GM18517 (cell line): ENCODE data around the gene PXDN.
"Not testable (repeated sequence)": the region's sequence is repeated elsewhere in the genome, so short reads cannot be mapped to it uniquely, and the experiment has no call there.

Source experiments
- ATAC-seq: cut with Tn5 transposase; IDR thresholded peaks from one replicate; pipeline ENCODE4 v1.9.1; 2021; ENCODE audit warnings: mild to moderate bottlenecking, moderate library complexity; ENCODE audit not compliant: unreplicated experiment

Gene PXDN

GRCh38 chr2:1777781-1778180 lies 33.5 kb upstream of the PXDN start:
- no peak for ATAC-seq

DNA sequence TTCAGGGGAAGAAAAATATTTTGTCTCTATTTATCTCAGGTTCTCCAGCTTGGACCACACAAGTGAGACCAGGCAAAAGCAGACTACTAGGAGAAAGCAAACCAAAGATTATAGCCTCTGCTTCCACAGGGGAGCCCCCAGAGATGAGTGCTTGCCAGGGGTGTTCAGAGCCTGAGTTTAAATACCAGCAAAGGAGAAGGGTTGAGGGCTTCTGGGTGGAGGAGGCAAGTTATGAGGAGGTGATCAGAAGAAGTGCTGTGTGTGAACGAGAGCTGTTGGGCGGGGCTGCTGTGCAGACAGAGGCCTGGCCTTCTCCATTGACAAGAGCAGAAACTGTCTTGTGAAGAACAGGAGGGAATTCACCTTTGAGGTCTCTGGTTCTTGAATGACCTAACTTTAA lies 32.8 kb upstream of the PXDN start:
- no peak for ATAC-seq

DNA sequence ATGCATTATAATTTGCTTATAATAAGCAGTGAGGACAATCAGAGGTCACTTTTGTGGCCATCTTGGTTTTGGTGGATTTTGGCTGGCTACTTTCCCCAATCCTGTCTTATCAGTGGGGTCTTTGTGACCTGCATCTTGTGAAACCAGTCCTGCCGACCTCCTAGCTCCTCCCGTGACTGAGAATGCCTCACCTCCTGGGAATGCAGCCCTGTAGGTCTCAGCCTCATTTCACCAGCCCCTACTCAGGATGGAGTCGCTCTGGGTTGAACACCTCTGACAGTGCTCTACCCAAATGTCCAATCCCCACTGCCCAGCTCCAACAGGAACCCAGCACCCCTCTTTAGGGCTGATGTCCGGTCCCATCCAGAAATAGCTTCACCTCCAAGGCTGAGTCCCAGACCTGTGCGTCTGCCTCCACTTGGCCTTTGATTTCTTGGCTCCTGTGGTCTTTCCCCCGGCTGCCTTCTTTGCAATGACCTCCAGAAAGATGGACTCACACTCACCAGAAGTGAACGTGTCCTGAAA lies 31.3 kb upstream of the PXDN start:
- ATAC-seq: no peak

- ATAC-seq: no peak
These were observed 30.6 kb upstream of the PXDN start for GRCh38 chr2:1774929-1775328.

DNA sequence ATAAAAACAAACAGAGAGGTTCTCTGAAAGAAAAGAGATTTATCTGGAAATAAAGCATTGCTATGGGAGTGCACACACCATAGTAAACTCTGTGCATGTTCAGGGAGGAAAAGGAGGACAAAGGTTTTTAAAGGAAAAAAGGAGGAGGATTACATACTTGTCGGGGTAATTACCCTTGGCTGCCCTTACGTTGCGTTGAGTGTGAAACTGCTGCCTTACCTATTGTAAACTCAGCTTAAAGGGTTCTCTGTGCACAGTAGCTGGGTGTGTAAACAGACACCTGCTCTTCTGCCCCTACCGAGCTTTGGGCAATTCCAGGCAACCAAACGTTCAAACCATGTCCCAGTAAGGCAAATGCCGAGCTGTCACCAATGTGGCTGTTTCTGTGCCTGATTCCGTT lies 29.6 kb upstream of the PXDN start:
- ATAC-seq: no peak

GRCh38 chr2:1772471-1773267 lies 28.4 kb upstream of the PXDN start:
- no peak for ATAC-seq

- ATAC-seq: no peak
These were observed 27.4 kb upstream of the PXDN start for GRCh38 chr2:1771626-1772280.

- no peak for ATAC-seq
These were observed 26.5 kb upstream of the PXDN start for GRCh38 chr2:1770566-1771380.

- no peak for ATAC-seq
These were observed 25.5 kb upstream of the PXDN start for GRCh38 chr2:1769703-1770422.

GRCh38 chr2:1767939-1768691 lies 23.8 kb upstream of the PXDN start:
- no peak for ATAC-seq

DNA sequence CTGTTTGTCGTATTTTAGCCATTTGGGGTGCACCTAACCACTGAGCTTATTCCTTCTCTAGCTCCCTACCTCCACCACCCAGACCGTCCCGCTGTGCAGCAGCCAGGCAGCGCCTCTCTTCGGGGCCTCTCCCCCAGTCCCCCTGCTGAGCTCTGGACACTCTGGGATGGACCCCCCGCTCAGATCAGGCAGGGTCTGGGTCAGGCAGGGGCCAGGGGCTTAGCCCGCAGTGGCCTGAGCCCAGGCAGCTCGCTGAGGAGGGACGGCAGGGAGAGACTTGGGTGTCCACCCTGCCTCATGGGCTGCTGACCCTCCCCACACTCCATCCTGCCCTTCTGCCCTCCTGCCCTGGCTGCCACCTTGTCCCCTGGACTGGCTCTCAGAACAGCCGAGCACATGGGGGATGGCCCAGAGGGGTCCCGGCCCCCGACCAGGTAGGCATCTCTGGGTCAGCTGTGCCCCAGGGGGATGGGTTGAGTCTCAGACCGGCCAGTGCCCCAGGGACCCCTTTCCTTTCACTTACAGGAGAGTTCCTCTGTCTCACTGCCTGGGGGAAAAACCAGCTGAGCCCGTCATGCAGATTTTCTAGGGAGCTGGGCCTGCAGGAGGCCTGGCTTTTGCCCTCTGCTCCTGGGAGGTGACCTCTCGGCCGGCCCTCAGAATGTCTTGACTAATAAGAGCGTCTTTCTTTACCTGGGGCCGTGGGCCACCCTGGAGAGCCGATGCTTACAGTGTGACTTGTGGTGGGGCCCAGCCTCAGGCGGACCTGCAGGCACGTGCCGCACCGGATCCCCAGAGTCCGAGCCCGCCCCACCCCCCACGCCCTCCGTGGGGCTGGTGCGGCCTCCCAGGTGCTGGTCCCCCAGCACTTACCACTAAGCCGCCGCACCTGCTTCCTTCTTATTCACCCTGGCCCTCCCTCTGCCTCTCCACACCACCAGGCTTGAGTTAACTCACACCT lies 22.8 kb upstream of the PXDN start:
- ATAC-seq: no peak

DNA sequence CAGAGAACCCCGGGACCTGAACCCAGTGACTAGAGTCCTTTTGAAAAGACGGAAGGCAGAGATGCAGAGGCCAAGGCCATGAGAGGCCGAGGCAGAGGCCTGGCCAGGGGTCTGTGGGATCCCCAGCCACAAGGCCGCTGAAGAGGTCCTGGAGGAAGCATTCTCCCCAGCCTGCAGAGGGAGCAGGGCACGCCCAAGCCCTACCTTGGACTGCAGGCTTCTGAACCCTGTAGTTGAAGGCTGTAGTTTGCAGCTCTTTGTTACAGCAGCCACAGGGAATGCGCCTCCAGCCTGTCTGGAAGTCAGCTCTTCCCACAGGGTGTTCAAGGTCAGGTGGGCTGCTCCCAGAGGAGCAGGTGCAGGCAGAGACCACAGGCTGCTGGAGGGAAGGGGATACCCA lies 22.1 kb upstream of the PXDN start:
- no peak for ATAC-seq

DNA sequence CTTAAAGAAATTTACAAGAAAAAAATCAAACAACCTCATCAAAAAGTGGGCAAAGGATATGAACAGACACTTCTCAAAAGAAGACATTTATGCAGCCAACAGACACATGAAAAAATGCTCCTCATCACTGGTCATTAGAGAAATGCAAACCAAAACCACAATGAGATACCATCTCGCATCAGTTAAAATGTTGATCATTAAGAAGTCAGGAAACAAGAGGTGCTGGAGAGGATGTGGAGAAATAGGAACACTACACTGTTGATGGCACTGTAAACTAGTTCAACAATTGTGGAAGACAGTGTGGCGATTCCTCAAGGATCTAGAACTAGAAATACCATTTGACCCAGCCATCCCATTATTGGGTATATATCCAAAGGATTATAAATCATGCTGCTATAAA lies 20.9 kb upstream of the PXDN start:
- not testable (repeated sequence) for ATAC-seq

- ATAC-seq: no peak
These were observed 15.3 kb upstream of the PXDN start for GRCh38 chr2:1759611-1759930.

DNA sequence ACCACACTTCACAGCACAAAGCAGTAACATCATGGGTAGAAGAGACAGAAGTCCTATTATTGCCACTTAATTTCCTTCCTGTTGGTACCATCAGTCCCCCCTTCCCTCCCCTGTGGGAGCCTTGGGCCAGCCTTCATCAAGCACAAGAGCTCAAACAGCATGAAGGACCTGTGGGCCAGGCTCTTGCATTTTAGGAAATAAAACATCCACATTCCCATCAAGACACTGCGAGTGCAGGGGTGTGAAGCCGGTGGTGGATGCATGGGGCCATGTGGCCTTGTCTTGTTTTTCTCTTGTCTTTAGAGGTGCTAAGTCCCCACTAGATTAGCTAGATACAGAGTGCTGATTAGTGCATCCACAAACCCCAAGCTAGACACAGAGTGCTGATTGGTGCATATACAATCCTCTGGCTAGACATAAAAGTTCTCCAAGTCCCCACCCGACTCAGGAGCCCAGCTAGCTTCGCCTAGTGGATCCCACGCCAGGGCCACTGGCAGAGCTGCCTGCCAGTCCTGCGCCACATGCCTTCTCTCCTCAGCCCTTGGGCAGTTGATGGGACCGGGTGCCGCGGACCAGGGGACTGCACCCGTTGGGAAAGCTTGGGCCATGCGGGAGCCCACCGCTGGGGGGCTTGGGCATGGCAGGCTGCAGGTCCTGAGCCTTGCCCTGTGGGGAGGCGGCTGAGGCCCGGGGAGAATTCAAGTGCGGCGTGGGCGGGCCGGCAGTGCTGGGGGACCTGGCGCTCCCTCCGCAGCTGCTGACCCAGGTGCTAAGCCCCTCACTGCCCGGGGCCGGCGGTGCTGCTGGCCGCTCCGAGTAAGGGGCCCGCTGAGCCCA lies 14.7 kb upstream of the PXDN start:
- no peak for ATAC-seq

DNA sequence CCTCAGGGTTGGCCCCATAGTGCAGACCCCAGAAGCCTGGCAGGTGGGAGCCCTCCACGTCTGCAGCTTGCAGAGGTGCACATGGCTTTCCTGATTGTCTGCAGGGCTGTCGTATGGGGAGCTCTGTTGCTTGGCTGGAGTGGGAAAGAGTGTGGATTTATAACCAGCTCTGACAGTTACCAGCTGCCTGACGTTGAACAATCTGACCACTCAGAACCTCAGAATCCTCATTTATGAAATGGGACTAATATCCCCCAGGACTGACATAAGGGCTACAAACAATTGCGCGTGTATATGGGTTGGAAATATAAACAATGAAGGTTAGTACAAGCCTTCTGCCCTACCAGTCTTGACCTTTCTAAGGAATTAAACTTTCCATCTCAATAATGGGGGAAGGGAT lies 13.9 kb upstream of the PXDN start:
- ATAC-seq: no peak

- ATAC-seq: no peak
These were observed 13.3 kb upstream of the PXDN start for GRCh38 chr2:1757567-1757966.

DNA sequence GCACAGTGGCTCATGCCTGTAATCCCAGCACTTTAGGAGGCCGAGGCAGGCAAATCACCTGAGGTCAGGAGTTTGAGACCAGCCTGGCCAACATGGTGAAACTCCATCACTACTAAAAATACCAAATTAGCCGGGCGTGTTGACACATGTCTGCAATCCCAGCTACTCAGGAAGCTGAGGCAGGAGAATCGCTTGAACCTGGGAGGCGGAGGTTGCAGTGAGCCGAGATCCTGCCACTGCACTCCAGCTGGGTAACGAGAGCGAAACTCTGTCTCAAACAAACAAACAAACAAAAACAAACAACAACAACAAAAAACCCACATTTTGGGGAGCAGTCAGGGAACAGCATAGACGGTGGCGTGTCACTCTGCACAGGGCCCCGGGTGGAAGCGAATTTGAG lies 12.8 kb upstream of the PXDN start:
- not testable (repeated sequence) for ATAC-seq
